ENCODE data around the gene MBD1.
"Not testable (repeated sequence)": the region's sequence is repeated elsewhere in the genome, so short reads cannot be mapped to it uniquely, and the experiment has no call there.

MBD1 gene

DNA sequence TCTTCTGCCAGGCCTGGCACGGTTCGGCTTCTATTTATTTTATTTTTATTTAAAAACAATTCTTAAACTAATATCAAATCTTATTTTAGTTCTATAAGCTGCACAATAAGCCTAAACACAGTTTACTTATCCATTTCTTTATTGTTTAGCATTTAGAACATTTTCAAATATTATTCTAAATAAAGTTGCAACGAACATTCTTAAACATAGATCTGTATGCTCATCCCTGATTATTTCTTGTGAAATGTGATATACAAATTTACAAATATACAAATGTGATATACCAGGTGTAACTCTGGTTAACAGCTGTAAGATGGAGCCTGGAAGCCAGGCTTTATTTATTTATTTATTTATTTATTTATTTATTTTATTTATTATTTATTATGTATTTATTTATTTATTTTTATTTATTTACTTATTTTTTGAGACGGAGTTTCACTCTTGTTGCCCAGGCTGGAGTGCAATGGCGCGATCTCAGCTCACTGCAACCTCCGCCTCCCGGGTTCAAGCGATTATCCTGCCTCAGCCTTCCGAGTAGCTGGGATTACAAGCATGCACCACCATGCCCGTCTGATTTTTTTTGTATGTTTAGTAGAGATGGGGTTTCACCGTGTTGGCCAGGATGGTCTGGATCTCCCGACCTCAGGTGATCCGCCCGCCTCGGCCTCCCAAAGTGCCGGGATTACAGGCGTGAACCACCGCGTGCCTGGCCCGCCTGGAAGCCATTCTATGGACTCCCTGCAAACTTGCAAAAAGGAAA, 7.2 kb upstream of the MBD1 start:
- DNase-seq: not testable (repeated sequence)

DNA sequence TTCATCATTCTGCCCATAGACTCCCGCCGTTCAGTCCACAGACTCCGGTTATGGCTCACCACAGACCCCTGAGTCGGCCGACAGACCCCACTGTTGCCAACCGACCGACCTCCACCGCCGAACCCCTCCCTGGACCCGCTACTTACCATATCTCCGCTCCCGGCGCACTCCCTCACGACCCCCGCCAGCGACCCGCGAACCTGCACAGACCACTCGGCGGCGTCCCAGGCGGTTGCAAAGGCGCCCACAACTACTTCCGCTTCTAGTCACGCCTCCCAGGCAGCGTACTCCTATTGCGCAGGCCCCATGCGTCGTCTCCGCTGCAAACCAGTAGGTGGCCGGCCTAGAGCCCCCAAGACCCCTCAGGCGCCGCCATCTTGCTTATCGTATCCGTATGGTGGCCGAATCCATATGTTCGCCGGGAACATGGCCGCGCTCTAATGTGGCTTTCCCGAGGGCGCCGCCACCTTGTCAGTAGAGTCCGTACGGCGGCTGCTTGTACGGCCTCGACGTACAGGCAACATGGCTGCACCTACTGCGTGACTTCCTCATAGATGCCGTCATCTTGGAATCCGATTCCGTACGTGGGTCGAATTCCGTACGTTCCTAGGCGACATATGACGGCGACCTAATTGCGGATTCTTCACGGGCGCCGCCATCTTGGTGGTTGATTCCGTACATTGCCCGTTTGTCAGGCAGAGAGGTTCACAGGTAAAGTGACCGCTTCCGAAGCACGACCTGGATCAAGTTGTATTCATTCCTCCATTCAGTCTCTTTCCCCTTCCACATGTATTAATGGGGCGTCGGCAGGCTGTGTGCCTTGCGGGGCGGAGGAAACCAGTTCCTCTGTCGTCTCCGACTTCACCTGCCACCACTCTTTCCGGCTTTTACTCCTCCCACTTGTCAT, 6.4 kb upstream of the MBD1 start, which contains the start of gene CXXC1:
Gene CXXC1, minus strand, starts transcription at position 252 of the 907 bp plus-strand sequence. Its CDS starts 103 bp downstream, at position 149.
- peak; percentile 97 for DNase-seq

DNA sequence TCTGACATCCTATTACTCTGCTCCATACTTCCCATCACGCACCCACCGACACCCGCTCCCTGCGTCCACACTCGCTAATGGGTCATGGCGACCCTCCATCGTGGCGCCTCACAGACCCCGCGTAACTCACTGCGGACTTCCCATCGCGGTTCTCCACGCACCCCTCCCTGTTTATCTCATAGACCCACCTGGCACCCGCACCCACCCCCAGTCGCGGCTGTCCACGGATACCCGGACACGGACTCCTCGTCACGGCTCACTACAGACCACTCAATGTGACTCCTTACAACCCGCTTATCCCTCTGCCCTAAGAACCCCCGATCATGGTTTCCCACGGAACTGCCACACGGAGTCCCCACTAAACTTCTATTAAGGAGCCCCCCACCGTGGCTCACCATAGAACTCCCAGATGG, 5.7 kb upstream of the MBD1 start:
- DNase-seq: no peak

DNA sequence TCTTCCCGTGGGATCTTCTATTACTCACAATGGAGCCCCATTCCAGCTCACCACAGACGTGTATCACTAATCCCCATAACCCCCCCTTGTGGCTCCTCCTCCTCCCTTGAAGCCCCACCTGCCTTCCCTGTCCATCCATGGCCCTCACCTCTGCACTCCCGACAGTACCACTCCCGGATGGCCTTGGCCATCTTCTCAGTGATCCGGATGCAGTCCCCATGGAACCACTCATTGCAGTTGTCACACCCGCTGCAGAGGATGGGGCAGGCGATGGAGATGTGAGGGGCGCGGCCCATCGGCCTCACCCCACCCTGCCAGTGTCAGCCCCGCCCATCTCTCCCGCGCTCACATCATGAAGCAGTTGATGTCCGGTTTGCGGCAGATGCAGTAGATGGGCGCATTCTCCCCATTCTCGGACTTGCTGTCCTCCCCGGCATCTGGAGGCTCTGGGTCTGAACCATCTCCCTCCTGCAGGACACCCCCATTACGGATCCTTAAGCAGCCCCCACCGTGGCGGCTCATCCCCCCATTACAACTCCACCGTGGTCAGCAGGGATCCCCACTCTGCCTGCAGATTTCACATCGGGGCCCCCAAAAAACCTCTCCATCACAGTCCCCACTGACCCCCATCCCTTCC, 5.2 kb upstream of the MBD1 start:
- no peak for DNase-seq

DNA sequence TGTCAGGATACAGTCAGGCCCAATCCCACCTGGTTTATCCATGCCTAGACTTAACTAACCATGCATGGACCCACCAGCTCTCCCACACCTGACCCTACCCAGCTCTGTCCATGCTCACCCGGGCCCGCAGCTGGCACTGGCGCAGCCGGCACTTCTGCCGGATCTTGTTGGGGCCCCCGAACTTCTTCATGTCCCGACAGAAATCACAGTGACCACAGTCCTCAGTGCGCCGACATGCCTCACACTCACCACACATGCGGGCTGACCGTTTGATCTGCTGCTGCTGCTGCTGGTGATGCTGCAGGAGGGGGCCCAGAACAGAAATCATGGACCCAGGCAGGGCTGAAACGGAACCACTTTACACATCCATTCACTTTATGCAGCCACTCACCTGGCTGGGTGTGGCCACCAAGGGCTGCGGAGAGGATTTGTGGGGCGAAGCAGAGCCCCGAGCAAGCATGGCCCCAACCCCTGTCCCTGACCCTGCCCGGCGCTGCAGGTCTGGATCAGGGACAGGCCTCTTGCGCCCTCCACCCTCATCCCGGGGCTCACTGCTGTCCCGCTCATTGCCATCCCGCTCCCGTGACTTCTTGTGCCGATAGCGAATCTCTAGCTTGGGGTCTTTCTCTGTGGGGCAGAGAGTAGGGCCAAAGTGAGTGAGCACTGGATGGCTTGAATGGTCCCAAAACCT, 4.5 kb upstream of the MBD1 start:
- no peak for DNase-seq

DNA sequence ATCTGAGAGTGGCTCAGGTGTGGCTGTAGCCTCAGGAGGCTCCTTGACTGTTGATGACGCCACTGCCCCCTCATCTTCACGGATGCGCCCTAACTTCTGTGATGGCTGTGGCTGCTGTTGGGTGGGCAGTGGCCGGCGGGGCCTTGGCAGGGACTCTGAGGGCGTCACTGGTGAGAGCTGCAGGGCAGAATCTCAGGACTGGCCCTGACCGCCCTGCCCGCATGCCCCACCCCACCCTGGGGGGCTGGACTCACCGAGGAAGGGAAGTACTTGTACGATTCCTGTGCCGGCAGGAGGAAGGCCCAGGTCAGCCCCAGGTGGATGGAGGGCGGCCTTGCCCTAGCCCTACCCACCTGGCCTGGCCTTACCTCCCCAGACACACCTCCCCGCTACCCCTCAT, 3.7 kb upstream of the MBD1 start:
- DNase-seq: no peak

DNA sequence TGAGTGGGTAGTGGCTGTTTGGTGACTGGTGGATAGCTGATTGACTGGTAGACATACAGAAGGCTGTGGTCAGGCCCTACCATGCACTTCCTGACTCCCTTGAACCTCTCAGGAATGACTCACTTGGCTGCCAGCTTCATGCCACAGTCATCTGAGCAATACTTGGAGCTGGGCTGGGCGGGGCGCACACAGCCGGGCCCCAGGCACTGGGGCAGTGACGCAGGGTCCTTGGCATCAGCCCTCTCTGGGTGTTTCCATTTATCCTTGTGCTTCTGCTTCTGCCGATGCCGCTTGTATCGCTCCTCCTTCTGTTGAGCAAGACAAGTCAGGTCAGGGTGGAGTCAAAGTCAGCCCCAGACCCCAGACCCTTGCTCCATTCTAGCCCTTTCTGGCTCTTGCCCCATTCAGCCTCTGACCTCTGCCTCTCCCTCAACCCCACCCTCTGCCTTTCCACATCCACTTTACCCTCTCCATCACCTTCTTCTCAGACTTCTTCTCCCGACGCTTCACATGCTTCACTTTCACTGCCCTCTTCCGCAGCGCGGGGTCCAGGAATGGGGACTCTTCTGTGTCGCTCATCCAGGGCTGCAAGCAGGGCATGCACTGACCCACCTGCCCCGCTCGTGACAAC, 3.0 kb upstream of the MBD1 start:
- DNase-seq: no peak

DNA sequence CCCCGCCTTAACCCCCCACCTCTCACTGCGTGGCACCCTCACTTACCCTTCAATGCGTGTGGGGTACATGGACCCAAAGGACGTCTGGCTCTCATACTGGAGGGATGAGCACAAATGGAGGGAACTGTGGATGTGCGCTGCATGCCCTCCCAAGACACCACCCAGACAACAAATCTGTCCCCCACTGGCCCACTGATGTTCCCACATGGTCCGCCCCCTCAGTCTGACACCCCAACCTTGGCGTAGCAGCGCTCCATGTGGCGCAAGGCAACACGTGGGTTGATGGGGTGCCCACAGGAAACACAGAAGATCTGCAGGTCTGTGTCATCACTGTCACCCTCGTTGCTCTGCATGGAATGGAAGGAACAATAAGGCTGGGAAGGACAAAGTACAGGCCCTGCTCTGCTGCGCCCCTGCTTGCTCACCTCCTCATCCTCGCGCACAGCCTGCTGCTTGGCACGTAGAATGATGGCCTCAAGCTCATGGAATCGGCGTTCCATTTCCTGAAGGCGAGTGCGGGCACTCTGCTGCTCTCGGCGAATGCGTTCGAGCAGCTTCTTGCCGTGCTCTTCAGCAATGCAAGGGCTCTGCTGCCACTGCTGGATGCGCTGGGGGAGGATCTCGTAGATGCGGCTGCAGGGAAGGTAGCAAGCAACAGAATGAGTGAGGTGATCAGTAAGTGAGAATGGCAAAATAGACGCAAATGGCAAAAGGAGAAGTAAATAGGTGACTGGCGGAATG, 2.3 kb upstream of the MBD1 start:
- no peak for DNase-seq

DNA sequence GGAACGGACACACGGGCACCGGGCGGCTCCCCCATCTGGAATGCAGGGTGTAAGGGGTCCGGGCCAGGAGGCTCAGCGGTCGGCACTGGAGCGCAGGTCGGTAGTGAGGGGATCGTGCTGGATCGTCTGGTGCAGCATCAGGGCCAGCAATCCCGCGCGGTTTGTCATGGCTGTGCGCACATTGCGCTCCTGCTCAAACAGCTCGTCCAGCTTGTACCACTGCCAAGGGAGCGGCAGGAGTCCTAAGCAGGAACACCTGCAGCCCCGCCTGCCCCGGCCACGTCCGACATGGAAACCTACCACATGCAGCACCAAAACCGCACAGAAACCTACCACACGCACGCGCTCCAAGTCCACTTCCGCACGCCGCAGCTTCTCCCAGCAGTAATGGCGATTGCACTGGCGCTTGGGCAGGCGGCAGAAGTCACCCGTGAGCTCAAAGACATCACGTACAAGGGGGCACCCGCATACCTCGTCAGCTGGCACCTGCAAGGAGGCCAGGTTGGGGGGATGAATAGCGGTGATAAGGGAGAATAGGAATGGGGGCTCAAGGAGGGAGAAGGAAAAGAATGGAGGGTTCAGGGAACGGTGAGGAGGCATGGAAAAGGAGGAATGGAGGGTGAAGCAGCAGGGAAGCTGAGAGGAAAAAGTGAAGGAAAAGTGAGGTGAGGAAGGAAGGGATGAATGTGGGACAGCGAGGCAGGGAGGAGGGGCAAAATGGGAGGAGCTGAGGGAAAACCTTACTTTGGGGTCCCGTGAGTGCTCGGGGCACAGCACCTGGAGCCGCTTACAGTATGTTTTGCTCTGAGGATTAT, 1.4 kb upstream of the MBD1 start:
- DNase-seq: no peak

DNA sequence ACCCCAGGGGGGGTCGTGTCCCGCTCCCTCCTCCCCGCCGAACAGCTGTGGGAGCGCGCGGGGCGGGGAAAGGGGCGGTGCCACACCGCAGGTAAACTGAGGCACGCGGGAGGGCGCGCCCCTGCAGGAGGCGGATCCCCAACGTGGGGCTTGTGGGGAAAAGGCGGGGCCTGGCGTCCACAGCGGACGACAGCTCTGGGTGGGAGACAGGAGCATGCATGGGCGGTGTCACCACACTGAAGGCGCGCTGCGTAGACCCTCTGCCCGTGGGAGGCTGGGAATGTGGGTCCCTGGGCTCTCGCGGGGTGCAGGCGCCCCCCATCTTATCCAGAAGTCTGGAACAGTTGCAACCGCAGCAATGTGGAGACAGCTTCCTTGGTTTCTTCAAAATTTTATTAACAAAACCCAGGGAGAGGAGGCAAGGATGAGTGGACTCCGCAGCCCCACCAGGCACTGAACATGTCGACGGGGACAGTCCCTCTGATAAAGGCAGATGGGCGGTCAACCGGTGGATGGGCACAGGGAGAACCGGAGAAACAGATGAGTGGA, 723 bp upstream of the MBD1 start:
- DNase-seq: no peak

DNA sequence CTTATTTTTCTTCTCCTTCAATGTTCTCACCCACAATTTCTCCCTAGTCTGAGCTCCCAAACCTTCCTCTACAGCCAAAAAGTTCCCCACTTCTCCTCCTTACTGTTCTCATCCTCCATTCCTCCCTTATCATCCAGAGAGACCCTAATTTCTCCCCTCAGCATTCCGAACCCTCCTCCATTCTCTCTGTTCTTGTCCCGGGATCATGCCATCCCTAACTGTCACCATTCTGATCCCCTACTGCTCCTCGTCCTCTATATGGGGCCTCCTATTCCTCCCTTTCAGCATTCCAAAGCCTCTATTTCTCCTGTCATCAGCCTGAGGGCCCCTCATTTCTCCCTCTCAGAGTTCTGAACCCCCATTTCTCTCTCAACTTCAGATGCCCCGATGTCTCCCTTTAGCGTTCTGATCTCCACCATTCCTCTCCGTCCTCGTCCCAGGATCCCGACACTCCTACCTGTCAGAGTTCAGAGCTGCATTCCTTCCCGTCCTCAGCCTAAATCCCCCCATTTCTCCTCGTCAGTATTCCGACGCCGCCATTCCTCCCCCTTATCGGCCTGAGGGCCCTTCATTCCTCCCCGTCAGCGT, 522 bp downstream of the MBD1 start:
- no peak for DNase-seq

DNA sequence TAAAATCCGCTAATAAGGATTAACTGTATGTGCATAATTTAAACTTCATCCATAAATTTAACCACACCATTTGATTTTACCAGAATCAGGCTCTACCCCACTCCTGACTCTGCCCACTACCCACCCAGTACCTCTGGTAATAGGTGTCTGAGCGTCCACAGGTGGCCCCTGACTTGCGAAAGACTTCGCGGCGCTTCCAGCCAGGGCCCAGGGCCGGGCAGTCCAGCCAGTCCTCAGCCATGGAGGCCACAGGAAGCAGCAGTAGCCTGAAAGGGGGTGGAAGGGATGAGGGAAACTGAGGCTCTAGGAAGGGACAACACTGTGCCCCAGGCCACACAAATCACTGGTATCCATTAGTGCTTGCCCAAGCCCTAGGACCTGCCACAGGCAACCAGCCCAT, 1.6 kb downstream of the MBD1 start:
- no peak for DNase-seq

DNA sequence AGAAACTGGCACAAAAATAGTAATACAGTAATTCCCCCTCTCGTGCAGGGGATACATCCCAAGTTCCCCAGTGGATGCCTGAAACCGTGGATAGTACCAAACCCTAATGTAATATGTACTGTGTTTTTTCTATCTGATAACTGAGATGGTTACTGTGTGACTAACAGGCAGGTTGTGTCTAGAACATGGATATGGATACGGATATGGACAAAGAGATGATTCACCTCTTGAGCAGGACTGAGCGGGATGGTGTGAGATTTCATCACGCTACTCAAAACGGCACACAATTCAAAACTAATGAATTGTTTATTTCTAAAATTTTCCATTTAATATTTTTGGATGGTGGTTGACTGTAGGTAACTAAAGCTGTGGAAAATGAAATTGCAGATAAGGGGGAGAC, 3.4 kb downstream of the MBD1 start:
- DNase-seq: no peak

DNA sequence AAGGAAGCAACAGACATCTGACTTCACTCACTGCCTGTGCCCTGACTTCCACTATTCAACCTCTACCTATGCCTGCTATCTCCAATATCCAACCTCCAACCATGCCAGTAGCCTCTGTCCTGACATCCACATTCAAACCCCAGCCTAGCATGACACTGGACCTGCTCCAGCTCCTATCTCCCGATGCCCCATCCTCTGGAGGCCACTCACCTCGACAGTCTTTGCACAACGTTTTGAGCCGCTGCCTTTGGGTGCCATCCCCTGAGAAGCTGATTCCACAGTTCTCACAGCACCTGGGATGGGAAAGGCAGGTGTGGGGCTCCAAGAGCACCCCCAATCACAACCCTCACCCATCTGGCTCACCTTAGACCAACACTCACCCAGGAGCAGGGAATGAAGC, 4.9 kb downstream of the MBD1 start:
- DNase-seq: no peak

DNA sequence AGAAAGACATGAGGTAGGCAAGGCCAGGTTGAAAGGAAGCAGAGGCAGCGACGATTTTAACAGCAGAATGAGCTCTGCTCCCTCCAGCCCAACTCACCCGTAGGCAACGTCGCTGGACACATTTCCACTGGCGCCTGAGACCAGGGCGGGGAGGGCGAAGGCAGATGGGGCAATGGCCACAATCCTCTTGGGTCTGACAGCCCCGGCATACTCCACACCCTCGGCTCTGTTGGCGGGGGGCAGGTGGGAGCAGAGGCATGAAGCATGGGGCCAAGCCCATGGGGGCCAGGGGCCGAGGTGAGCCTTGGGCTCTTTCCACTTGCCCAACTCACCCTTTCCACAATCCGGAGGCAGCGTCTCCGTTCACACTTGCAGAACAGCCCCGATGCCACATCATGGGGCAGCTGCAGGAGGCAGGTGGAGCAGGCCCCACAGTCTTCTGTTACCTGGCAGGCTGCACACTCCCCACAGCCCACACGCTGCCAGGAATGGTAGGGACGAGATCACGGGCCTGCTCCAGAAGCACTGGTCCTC, 5.8 kb downstream of the MBD1 start:
- no peak for DNase-seq

DNA sequence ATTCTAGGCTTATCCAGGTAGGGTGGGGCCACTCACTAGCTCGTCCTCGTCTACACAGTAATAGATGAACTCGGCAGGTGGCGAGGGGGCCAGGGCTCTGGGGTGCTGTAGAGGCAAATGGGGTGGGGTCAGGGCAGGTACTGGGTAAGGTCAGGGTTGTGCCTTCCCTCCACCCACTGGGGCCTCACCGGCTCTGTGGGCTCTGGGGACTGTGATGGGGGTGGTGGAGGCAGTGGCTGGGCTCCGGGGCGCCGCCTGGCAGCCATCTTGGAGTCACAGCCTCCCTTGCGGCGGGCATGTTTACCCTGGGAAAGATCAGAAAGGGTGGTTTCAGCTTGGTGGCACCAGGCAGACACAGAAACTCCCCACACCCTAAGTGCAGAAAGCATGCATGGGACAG, 6.4 kb downstream of the MBD1 start:
- DNase-seq: no peak

DNA sequence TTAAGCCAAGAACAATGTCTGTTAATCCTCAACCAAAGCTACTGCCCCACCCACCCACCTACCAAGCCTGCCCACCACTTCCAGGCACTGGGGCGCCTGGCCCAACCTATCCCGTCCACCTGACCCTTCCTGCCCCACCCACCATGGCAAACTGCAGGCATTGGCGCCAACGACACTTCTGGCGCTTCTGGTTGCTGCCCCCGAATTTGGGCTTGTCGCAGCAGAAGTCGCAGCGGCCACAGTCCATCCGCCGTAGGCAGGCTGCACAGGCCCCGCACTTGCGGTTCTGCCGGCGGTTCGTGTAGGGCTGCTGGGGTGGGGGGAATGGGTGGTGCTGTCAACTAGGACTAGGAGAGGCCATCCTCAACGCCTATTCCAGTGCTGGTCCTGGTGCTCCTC, 7.3 kb downstream of the MBD1 start:
- no peak for DNase-seq

DNA sequence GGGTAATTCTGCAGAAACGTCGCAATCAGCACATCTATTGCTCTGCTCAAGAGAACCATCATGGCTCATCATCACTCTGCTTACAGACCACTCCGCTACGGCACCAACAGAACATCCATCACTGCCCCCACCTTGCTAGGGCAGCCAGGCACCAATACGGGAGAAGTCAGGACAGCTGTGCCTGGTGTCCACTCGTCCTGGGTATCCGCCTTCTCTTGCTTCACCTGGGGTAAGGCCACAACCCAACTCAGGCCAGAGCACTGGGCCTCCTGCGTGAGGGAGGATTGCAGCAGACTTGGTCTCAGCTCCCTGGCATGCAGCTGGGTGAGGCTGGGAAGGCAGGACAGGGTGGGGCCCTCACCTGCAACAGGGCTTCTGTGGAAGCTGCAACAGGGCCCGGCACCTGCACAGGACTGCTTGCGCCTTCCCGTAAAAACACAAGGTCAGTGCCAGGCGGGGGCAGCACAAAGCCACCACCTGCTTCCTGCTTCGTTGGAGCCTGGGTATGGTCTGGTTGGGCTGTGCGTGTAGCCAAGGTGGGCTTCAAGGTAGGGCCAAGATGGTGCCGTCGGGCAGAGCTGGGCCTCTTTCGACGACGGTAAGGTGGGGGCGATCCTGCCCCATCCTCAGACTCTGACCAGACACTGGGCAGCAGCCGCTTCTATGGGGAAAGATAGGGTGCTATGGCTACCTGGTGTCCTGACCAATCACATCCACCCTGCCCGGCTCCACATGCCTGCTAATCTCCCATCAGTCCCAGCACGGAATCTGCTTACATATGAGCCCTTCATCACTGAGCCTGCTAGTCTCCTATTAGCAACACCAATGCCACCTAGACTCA, 7.9 kb downstream of the MBD1 start:
- no peak for DNase-seq

DNA sequence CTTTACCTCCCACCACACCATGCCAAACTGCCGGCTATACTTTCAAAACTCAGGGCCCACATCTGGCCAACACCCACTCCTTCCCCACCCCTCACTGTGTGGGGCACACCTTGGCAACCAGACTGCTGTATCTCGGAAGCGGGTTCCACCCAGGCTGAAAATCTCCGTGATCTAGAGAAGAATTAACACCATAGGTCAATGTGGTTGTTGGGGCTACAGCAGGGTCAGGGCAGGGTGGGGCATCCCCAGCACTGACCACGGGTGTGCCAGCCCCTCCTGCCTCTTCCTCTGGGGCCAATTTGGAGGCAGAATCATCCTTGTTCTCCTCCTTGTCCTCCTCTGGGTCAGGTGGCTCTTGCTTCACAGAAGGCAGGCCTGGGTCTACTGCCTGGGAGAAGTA, 8.8 kb downstream of the MBD1 start:
- DNase-seq: no peak
